Activated naive CD8-positive, alpha-beta T cell treated with anti-CD3 and anti-CD28 coated beads, Interleukin-2, amount 50 U/mL, for 16 hours (primary cell): ENCODE data around the gene TRIP13.
"Not testable (repeated sequence)": the region's sequence is repeated elsewhere in the genome, so short reads cannot be mapped to it uniquely, and the experiment has no call there.

ENCODE experiments used
- DNase-seq: peaks from one replicate; pipeline ENCODE4 v3.0.0-alpha.2; 2020; ENCODE audit warnings: low read depth, low spot score

Gene TRIP13

DNA sequence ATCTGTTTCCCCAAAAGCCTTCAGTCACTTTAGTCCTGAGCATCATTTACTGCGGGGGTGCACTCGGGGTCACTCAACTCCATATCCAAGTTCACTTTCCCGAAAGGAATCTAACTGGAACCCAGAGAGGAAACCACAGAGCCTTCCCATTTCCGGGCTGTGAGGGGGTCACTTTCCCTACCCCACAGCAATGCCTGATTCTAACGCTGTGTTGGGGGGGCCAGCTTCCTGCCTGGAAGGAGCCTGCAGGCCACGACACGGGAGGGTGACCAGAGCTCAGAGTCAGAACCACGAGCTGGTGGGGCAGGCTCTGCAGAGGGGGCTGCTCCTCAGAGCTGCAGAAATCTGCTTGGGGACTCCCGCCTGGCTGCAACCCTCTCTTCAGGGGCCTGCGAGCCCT is 20.4 kb upstream of the TRIP13 start:
- no peak for DNase-seq

DNA sequence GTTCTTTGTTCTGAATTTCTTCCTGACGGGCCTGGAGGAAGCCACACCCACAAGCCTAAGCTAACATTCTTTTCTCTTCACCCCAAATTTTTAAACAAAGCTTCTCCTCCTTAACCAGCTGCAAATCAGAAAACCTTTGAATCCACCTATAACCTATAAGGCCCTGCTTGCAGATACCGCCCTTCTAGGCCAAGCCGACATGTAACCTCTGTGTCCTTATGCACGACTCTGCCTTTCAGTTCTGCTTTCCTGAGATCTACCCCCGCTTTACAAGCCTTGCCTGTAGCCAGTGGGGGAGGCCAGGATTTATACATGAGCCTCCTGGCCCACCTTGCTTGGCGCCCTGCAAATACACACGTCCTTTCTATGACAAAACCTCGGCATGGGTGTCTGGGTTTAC is 19.4 kb upstream of the TRIP13 start:
- no peak for DNase-seq

DNA sequence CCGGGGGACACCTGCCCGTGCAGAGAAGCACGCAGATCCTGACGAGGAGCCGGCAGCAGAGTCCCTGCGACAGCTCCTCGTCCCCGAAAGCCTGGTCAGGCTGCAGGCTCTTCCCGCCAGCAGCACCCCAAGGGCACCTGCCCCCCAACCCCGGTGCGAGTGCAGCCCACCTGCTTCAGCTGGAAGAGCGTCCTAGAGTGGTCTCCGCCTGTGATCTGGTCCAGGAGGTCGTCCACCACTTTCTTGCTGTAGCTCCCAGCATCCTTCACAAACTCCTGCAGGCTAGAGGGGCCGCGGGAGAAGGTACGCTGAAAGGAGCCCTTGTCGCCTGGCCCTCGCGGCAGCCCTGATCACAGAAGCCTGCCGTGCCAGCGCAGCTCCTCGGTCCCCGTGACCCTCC is 16.8 kb upstream of the TRIP13 start:
- DNase-seq, result no peak

DNA sequence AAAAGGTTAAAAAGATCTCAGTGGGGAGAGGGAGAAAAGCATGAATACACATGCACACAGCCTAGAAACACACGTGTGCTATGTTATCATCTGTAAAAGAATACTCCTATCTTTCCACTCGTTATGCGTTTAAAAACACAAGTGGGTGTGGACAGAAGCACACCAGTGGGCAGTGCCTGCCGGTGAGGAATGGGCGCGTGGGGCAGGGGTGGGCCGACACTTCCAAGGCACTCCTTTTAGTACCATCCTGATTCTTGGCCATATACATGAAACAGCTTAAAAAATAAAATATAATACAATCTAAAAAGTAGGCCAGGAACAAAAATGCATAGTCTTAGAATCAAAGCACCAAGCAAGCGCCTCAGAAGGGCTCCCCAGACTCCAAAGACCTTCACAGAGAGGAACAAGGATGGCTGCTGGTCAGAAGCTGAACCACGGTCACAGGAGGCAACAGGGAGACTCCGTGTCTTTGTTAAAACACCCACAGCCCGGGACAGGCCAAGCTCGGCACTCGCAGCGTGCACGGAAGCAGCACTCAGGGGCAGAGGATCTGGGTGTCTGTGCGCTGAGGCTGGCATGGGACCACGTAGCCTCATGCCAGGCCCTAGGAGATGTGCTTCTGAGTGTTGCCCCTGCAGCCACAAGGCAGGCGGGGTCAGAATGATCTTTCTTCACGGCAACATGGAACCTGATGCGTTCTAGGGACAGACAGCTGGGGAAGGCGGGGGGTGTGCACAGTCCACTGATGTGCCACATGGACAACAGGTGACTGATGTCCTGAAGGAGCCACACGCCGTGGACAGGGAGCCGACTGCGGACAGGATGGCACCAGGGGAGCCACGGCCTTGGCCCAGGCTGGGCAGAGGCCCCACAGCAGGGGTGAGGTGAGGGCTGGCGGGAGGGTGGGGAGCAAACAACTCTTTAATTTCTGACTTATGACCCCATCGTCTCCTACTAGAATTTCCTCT is 16.0 kb upstream of the TRIP13 start:
- DNase-seq, result no peak

DNA sequence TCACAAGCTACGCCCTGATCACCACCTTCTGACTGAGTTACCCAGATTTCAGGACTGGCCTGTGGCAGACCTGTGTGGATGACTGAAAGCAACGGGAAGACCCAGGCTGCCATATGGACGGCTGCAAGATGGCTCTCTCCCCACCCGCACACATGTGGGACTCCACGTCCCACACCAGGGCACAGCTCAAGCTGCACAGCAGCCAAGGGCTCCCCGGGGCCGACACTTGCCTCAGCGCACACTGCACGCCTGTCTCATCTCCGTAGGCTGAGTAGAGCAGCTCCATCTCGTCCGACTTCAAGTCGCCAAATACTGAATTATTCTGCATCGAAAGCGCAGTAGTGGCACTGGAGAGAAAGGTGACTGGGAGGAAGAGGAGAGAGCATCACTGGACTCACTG is 14.6 kb upstream of the TRIP13 start:
- no peak for DNase-seq

DNA sequence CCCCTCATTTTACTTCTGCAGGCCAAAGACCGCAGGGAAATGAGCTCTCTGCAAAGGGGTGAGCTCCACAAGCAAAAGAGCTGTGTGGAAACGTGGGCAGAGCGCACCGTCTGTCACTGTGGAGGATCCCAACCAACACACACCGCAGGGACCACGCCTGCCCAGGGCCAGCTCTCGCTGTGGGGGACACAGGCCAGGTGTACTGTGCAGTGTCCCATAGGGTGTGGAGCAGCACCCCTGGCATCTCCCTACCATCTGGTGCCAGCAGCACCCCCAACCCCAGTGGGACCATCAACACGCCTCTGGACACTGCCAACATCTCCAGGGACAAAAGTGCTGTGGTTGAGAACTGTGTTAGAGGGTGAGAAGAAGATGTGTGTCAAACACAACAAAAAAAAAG is 14.0 kb upstream of the TRIP13 start:
- not testable (repeated sequence) for DNase-seq

DNA sequence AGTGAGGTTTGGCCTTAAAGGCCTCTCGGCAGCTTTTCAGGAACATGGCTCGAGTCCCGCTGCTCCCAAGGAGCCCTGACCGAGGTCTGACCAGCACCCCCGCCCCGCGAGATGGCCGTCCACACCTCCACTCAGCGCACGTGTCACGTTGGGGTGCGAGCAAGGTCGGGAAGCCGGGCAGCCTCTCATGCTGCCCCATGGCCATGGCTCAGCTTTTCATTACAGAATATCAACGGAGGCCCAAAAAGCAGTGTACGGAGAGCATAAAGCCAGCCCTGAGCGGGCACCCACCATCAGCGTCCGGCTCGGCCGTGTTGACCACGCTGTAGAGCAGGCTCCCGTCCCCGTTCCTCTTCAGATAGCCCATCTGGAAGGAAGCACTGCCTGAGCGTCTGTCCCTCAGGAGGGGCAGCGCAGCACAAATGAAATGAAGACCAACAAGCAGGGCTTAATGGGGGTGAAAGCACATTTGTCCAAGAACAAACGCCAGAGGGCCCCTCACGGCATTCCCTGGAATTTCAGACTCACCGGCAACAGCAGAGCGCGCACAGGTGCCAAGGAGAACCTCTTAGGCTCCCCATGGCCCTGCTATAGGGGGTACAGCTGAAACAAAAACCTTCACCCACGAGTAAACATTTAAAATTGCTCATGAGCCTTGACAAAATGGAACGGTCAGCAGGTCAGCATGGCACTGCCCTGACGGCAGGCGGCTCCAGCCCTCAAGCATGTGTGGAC is 11.7 kb upstream of the TRIP13 start:
- no peak for DNase-seq

DNA sequence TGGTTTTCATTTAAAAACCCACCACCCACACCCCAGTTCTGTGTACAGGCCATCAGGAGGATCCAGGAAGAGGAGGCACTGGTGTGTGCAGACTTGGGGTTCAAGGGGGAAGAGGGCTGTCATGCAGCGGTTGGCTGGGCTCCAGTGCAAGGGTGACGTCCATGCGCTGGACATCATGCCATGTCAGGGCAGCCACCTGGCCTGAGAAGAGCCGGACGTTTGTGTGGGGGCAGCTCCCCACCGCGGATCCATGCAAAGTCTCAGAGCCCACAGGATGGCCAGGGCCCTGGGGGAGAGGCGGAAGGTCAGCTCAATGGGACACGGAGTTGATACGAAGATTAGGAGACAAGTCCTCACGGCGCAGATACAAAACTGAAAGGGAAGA is 11.1 kb upstream of the TRIP13 start:
- DNase-seq, result no peak

DNA sequence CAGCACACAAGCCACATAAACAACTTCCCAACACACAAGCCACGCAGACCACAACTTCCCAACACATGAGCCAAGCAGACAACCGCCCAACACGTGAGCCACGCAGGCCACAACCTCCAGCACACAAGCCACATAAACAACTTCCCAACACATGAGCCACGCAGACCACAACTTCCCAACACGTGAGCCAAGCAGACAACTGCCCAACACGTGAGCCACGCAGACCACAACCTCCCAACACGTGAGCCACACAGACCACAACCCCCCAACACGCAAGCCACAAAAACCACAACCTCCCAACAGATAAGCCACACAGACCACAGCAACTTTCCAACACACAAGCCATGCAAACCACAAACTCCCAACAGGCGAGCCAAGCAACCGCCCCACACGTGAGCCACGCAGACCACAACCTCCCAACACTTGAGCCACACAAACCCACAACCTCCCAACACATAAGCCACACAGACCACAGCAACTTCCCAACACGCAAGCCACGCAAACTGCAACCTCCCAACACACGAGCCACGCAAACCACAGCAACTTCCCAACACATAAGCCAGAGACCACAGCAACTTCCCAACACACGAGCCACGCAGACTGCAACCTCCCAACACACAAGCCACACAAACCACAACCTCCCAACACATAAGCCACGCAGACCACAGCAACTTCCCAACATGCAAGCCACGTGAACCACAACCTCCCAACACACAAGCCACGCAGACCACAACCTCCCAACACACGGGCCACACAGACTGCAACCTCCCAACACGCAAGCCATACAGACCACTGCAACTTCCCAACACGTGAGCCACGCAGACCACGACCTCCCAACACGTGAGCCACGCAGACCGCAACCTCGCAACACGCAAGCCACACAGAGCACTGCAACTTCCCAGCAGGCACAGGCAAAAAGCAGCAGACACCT is 10.2 kb upstream of the TRIP13 start:
- DNase-seq, result no peak

DNA sequence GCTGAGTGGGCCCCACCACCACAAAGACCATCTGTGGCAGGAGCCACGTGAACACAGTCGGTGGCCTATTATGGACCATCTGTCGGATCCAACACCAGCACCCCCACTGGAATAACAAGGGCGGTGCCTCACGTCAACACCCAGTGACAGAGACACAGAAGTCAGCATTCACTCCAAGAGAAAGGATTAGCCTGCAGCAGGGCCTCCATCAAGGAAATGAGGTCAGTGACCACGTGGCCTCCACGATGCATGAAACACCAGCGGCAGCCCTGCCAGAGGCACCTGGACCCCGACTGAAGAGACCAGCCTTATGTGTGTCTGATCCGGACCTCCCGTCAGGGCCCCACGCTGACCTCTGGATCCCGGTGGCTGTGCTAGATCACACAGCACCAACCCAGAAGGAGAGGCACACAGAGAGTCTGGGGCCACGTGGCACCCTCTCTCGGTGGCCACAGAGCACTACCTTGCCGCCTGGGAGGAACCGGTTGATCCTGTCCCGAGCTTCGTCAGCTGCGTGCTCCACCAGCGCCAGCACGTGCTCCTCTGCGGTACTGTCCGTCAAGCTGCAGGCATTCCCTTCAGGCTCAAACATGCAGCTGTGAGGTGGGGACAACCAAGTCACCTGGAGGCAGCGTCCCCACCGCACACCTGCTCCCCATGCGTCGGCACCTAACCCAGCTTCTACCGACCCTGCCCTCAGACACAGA is 9.1 kb upstream of the TRIP13 start:
- DNase-seq, result no peak

DNA sequence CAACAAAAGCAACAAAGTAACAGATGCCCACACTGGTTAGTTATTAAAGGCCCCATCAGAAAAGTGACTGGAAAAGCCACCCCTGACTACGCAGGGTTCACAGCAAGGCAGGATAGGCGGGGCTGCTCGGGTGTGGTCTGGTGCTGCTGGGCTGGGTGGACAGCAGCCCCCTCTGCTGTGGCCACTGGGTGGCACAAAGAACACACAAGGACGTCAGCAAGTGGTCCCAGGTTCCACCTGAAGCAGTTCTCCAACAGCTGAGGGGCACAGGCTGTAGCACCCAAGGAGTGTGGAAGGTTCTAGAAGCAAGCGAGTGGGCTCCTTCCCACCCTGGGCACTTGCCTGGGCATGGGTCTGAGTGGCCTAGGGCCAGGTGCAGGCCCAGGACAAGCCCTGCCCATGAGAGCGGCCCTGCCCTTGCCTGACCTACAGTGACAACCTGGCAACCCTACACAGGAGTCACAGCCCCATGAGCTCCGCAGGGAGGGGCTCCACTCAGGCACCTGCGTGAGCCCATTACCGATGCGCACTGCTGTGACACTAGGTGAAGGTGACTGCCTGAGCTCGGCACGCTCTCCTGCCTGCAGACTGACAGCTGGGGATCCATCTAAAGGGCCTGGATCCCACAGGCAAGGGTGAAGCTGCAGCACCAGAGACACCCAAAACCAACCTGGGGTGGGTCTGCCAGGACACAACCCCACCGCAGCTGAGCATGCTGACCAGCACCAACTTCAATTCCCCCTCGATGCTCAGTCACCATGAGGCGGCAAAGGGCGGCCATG is 8.1 kb upstream of the TRIP13 start:
- DNase-seq, result no peak

DNA sequence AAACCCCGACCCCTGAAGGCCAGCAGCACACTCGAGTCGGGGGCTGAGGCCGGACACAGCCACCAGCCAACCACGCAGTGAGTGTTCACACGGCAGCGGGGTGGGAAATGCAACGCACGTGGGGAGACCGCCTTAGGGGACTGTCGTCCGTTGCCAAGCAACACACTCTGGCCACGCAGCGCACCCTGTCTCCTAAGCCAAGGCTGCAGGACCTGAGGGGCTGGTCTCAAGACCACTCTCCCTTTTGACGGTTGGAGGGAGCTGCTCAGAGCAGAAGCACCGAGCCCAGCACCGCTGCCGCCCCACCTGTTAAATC is 7.6 kb upstream of the TRIP13 start:
- DNase-seq, result no peak

DNA sequence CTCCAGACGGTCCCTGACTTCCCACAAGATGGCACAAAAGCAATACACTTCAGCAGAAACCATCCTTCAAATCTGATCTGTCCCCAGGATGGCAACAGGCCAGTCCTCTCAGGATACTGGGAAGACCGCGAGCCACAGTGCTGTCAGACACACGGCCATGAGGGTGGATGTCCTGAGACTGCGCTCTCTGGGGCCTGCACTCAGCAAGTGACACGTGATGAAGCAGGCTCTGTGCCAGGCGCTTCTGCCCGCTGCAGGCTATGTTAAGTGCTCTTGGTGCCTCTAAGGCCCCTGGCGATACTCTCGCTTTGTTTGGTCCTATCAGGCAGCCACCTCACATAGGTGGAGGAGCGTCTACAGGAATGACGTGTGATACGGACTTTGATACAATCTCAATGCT is 7.2 kb upstream of the TRIP13 start:
- no peak for DNase-seq

DNA sequence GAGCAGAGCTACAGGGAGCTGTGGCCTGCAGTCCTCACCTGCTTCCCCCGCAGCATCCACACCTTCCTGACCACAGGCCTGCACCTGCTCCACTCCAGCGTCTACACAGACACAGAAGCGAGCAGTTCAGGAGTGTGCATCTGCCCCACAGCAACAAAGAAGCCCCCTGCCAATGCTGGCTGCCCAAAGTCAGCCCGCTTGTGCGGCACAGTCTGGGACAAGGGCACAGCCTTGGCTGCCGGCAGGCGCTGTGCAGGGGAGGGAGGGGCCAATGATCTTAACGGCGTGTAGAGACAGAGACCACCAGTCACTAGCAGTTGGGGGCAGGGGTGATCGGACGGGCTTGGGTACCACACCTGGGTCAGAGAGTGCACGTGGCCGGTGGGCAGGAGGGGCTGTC is 6.6 kb upstream of the TRIP13 start:
- DNase-seq, result no peak

DNA sequence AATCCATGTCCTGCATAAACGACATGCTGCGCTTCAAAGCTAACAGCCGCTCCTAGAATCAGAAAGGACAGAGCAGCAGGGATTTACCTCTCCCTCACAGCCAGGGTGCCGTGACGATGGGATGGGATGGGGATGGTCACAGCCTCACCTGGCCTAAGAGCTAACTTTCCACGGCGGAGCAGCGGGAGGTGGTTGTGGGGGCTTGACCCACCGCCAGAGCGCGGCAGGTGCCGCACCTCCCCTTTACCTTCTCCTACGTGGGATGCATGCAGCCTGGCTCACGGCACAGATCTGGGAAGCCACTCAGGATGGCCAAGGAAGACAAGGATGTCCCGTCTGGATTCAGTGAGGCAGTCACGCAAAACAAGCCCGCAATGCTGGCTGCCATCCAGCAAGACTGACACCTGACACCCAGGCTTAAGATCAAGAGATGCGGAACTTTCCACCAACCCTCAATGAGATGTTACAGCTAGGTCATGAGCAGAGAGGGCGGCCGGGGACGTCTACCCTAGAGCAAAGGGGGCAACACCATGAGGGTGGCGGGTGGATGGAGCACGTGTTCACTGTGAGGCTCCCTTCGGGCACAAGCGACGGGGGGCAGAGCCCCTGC is 5.9 kb upstream of the TRIP13 start:
- DNase-seq, result no peak

DNA sequence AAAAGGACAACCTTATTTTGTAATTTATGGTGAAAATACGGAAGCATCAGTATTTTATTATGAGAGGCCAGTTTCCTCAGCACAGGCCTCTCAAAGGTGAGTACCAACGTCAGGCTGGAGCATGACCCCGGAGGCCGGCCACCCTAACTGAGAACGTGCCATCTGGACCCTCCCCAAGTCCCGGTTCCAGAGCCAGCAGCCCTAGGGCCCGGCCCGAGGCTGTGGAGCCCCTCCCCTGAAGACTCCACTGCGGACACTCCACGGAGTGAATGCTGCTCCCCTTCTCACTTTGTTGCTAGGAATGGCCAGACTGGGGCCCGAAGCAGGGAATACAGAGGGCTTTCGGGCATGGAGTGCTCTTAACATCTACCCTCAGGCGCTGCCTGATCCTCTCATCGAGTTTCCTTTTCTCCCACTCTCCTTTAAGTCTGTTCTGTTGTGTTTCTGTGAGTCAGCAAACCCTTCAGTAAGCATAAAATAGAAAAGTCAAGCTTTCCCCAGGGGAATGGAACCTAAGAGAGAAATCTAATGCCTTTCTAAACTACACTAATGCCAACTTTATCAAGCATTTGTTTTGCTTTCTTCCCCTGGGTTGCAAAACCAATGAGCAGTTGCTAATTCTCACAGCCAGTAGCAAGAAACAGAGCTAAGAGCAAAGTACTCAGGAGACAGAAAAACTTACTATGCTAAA is 4.6 kb upstream of the TRIP13 start:
- no peak for DNase-seq

DNA sequence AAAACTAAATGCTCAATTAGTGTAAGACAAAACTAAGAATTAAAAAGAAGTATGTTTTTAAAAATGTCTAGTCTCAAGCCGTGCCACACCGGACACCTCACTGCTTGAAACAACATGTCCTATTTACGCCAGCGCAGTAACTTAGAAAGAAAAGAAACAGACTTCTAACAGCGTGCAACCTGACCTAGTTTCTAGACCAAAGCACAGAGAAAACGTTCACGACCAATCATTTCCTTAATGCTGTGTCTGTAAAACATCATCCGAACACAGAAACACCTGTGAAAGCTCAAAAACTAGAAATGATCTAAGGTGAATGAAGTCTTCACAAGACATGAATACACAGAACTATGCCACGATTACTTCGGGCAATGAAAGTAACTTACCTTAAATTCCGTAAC is 4.0 kb upstream of the TRIP13 start:
- DNase-seq, result no peak

DNA sequence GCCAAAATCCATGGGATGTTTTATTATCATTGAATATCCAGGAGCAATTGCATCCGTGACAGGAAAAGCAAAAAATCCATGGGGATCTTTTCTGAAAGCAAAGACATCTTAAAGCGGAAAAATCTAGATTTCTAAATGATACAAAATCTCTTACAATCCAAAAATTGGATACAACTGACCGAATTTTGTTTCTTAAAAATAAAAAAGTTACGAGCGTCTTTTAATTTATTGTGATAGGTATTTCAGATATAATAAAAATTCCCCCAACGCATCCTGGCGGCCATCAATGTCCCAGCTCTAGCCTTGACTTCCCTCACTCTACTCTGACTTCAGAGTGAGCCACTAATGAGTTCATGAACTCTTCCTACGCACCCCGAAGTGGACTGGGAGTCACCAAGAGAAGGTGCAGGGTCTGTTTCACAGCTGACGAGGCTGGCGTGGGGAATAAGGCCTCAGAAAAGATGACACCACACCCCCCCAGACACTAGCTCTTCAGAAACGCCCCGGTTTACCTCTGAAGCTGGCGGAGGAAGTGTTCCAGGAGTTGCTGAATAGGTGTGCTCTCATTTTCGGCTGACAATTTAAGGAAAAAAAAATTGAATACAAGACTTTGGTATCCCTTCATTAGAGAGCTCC is 3.5 kb upstream of the TRIP13 start:
- no peak for DNase-seq
